H1 (cell line): ENCODE data around the gene POLDIP2. TPM values are rescaled to one million over a fixed set of nuclear protein-coding genes. Genes with fewer than 3 reads are reported as not detected.

ENCODE experiments used
- CTCF ChIA-PET: fragments of 300-600 bp; sonication (Branson Sonifier 250); formaldehyde crosslinking; loops from one replicate; lab custom pipeline; 2021; ENCODE audit not compliant: partially characterized antibody; lab: Charles Lee
- POLR2A ChIA-PET: fragments of 300-600 bp; sonication (Branson Sonifier 250); formaldehyde crosslinking; loops from one replicate; lab custom pipeline; 2021; ENCODE audit warnings: inconsistent platforms; ENCODE audit not compliant: partially characterized antibody; lab: Charles Lee
- DNase-seq, 2 experiments: peaks; one replicate each; pipeline versions ENCODE4 v3.0.0 to v3.0.0-alpha.2; 2010 to 2022; ENCODE audit warnings: low spot score in 2 of 2, low read depth in 1 of 2, mixed read lengths in 1 of 2
- FAIRE-seq: peaks from 2 replicates; lab custom pipeline; 2011; peaks lifted over from hg19 to GRCh38; lab: Jason Lieb, UNC
- H2AFZ ChIP-seq: 2 replicates; pipeline ENCODE4 v1.8.1; 2012; ENCODE audit warnings: low read length, inconsistent platforms
- H2AK5ac ChIP-seq: 2 replicates; pipeline ENCODE4 v1.6.1; 2013; ENCODE audit warnings: low read depth, low read length
- H2BK120ac ChIP-seq: replicated peaks from 2 replicates; pipeline ENCODE3; 2013; ENCODE audit warnings: low read depth, low read length, inconsistent platforms
- H2BK12ac ChIP-seq: 2 replicates; pipeline ENCODE4 v1.6.1; 2013; ENCODE audit warnings: low read depth, low read length
- H2BK15ac ChIP-seq: 2 replicates; pipeline ENCODE4 v1.6.1; 2013; ENCODE audit warnings: low read length
- H2BK20ac ChIP-seq: 2 replicates; pipeline ENCODE4 v1.6.1; 2013; ENCODE audit warnings: low read length
- H2BK5ac ChIP-seq: 2 replicates; pipeline ENCODE4 v1.6.1; 2013; ENCODE audit warnings: low read depth, low read length
- H3K14ac ChIP-seq: 2 replicates; pipeline ENCODE4 v1.6.1; 2013; ENCODE audit warnings: inconsistent platforms; ENCODE audit not compliant: insufficient read length
- H3K18ac ChIP-seq: 2 replicates; pipeline ENCODE4 v1.6.1; 2013; ENCODE audit warnings: low read length; ENCODE audit errors: extremely low read depth
- H3K23ac ChIP-seq: 2 replicates; pipeline ENCODE4 v1.6.1; 2013; ENCODE audit warnings: inconsistent platforms; ENCODE audit not compliant: insufficient read length
- H3K23me2 ChIP-seq: 2 replicates; pipeline ENCODE4 v1.6.1; 2013; ENCODE audit warnings: low read depth, low read length
- H3K27ac ChIP-seq: 2 replicates; pipeline ENCODE4 v1.6.1; 2011; ENCODE audit warnings: low read depth, low read length, inconsistent platforms
- H3K27me3 ChIP-seq, 4 experiments: replicated peaks in 1 of 4; 1 replicate in 1 of 4; 2 replicates in 3 of 4; pipeline versions ENCODE4 v1.6.1 to v1.8.1; 2011 to 2013; ENCODE audit warnings: low read length in 3 of 4, mild to moderate bottlenecking in 3 of 4, inconsistent platforms in 2 of 4, mixed read lengths in 2 of 4, moderate library complexity in 1 of 4; ENCODE audit not compliant: control insufficient read depth in 3 of 4, insufficient read depth in 3 of 4; ENCODE audit errors: extremely low read depth in 1 of 4
- H3K36me3 ChIP-seq, 4 experiments: 2 replicates each; pipeline versions ENCODE4 v1.6.1 to v1.8.1; 2011 to 2013; ENCODE audit warnings: mild to moderate bottlenecking in 4 of 4, low read length in 3 of 4, moderate library complexity in 2 of 4, control low read depth in 1 of 4, inconsistent platforms in 1 of 4; ENCODE audit not compliant: insufficient read depth in 4 of 4, control insufficient read depth in 2 of 4
- H3K4ac ChIP-seq: replicated peaks from 2 replicates; pipeline ENCODE3; 2013; ENCODE audit warnings: low read length, low read depth, mixed read lengths, inconsistent platforms; ENCODE audit not compliant: insufficient read length
- H3K4me1 ChIP-seq, 4 experiments: replicated peaks in 1 of 4; 1 replicate in 1 of 4; 2 replicates in 3 of 4; pipeline versions ENCODE4 v1.6.1 to v1.8.1; 2011 to 2013; ENCODE audit warnings: low read length in 3 of 4, inconsistent platforms in 2 of 4, mixed read lengths in 1 of 4; ENCODE audit not compliant: insufficient read depth in 4 of 4, control insufficient read depth in 3 of 4
- H3K4me2 ChIP-seq, 2 experiments: 2 replicates each; pipeline versions ENCODE4 v1.6.1 to v1.8.1; 2011 to 2013; ENCODE audit warnings: low read depth in 2 of 2, low read length in 2 of 2, control low read depth in 1 of 2, inconsistent platforms in 1 of 2, mild to moderate bottlenecking in 1 of 2; ENCODE audit not compliant: insufficient read depth in 1 of 2
- H3K4me3 ChIP-seq, 4 experiments: fragments of 200-600, 300-600 bp in 1 of 4; sonication (generic), shearing (Covaris generic), sonication (Bioruptor Twin) in 1 of 4; 2 replicates each; pipeline versions ENCODE4 v1.5.1 to v1.8.1; 2011 to 2016; ENCODE audit warnings: low read length in 4 of 4, low read depth in 3 of 4, control low read depth in 2 of 4, inconsistent platforms in 2 of 4, mild to moderate bottlenecking in 2 of 4, mixed read lengths in 1 of 4, moderate library complexity in 1 of 4; ENCODE audit not compliant: insufficient read depth in 2 of 4; ENCODE audit errors: extremely low read depth in 1 of 4
- H3K56ac ChIP-seq: replicated peaks from 2 replicates; pipeline ENCODE3; 2013; ENCODE audit warnings: low read depth, mild to moderate bottlenecking, mixed read lengths, low read length, inconsistent platforms; ENCODE audit not compliant: insufficient read length
- H3K79me1 ChIP-seq: 2 replicates; pipeline ENCODE4 v1.6.1; 2013; ENCODE audit warnings: low read depth, low read length, control low read depth
- H3K79me2 ChIP-seq, 2 experiments: 2 replicates each; pipeline versions ENCODE4 v1.6.1 to v1.8.1; 2012 to 2013; ENCODE audit warnings: low read length in 2 of 2, mild to moderate bottlenecking in 2 of 2, inconsistent platforms in 1 of 2; ENCODE audit not compliant: insufficient read depth in 2 of 2, control insufficient read depth in 1 of 2
- H3K9ac ChIP-seq, 4 experiments: replicated peaks in 1 of 4; 1 replicate in 1 of 4; 2 replicates in 3 of 4; pipeline versions ENCODE4 v1.6.1 to v1.8.1; 2011 to 2013; ENCODE audit warnings: low read depth in 3 of 4, low read length in 3 of 4, control low read depth in 2 of 4, mild to moderate bottlenecking in 2 of 4, moderate library complexity in 2 of 4, inconsistent platforms in 1 of 4; ENCODE audit errors: extremely low read depth in 1 of 4
- H3K9me3 ChIP-seq, 2 experiments: 2 replicates each; pipeline versions ENCODE4 v1.6.1 to v1.8.1; 2012 to 2013; ENCODE audit warnings: mild to moderate bottlenecking in 2 of 2, moderate library complexity in 2 of 2, control low read depth in 1 of 2, inconsistent platforms in 1 of 2, low read depth in 1 of 2, low read length in 1 of 2, mixed read lengths in 1 of 2; ENCODE audit not compliant: insufficient read depth in 2 of 2
- H4K20me1 ChIP-seq, 2 experiments: replicated peaks in 1 of 2; 2 replicates each; pipeline versions ENCODE3 to v1.8.1; 2011 to 2013; ENCODE audit warnings: inconsistent platforms in 2 of 2, low read length in 2 of 2, mild to moderate bottlenecking in 1 of 2; ENCODE audit not compliant: insufficient read depth in 2 of 2, control insufficient read depth in 1 of 2
- H4K5ac ChIP-seq: 2 replicates; pipeline ENCODE4 v1.6.1; 2013; ENCODE audit warnings: low read length, low read depth, mixed read lengths, inconsistent platforms; ENCODE audit not compliant: insufficient read length
- H4K8ac ChIP-seq: 2 replicates; pipeline ENCODE4 v1.8.0; 2013; ENCODE audit warnings: mild to moderate bottlenecking, moderate library complexity, low read length, inconsistent platforms; ENCODE audit not compliant: insufficient read depth; ENCODE audit errors: extremely low read depth
- H4K91ac ChIP-seq: replicated peaks from 2 replicates; pipeline ENCODE3; 2013; ENCODE audit warnings: low read length, mixed read lengths, inconsistent platforms; ENCODE audit not compliant: insufficient read length
- BACH1 ChIP-seq: IDR thresholded peaks from 2 replicates; pipeline ENCODE4 v1.6.1; 2012; ENCODE audit warnings: low read length, improper control_type of control experiment
- CHD2 ChIP-seq: IDR thresholded peaks from 2 replicates; pipeline ENCODE4 v1.6.1; 2012; ENCODE audit warnings: low read length, improper control_type of control experiment
- EP300 ChIP-seq, 2 experiments: IDR thresholded peaks; 1 replicate in 1 of 2; 2 replicates in 1 of 2; pipeline ENCODE4 v1.6.1; 2011 to 2012; ENCODE audit warnings: low read depth in 2 of 2, low read length in 2 of 2, mild to moderate bottlenecking in 2 of 2, borderline replicate concordance in 1 of 2, inconsistent platforms in 1 of 2, moderate library complexity in 1 of 2
- GABPA ChIP-seq: IDR thresholded peaks from 2 replicates; pipeline ENCODE4 v1.6.1; 2011; ENCODE audit warnings: mild to moderate bottlenecking, low read length, moderate library complexity, borderline replicate concordance; ENCODE audit not compliant: insufficient read depth
- HDAC2 ChIP-seq, 2 experiments: fragments of 300-600 bp in 1 of 2; sonication (generic) in 1 of 2; IDR thresholded peaks; 2 replicates each; pipeline ENCODE4 v1.6.1; 2011 to 2012; ENCODE audit warnings: low read depth in 2 of 2, low read length in 2 of 2, mild to moderate bottlenecking in 2 of 2, moderate library complexity in 2 of 2, borderline replicate concordance in 1 of 2, inconsistent platforms in 1 of 2
- HDAC6 ChIP-seq: IDR thresholded peaks from one replicate; pipeline ENCODE4 v1.7.1; 2012; ENCODE audit warnings: low read depth, mild to moderate bottlenecking, inconsistent platforms, low read length, moderate library complexity
- JUND ChIP-seq: IDR thresholded peaks from 2 replicates; pipeline ENCODE4 v1.6.1; 2011; ENCODE audit warnings: mild to moderate bottlenecking, improper control_type of control experiment, low read length
- KDM5A ChIP-seq: fragments of 200-600 bp; IDR thresholded peaks from 2 replicates; pipeline ENCODE4 v1.7.1; 2012; ENCODE audit warnings: mild to moderate bottlenecking, low read length, inconsistent platforms, mixed read lengths
- PHF8 ChIP-seq: fragments of 200-600 bp; sonication (generic); conservative IDR thresholded peaks from 2 replicates; pipeline ENCODE4 v1.7.1; 2012; ENCODE audit warnings: low read depth, mild to moderate bottlenecking, inconsistent platforms, low read length, moderate library complexity
- POLR2A ChIP-seq, 2 experiments: IDR thresholded peaks; 1 replicate in 1 of 2; 2 replicates in 1 of 2; pipeline ENCODE4 v1.6.1; 2011; ENCODE audit warnings: low read depth in 2 of 2, low read length in 2 of 2, mild to moderate bottlenecking in 2 of 2; ENCODE audit errors: control extremely low read depth in 1 of 2
- RNF2 ChIP-seq: fragments of 200-900, 300-1000 bp; sonication (generic); IDR thresholded peaks from 2 replicates; pipeline ENCODE4 v1.7.1; 2016; ENCODE audit warnings: borderline replicate concordance, low read depth, mild to moderate bottlenecking, antibody characterized with exemption, low read length; ENCODE audit not compliant: poor library complexity, severe bottlenecking; ENCODE audit errors: missing control alignments
- RXRA ChIP-seq: IDR thresholded peaks from 2 replicates; pipeline ENCODE4 v1.6.1; 2011; ENCODE audit warnings: low read depth, mild to moderate bottlenecking, low read length, moderate library complexity; ENCODE audit not compliant: insufficient read depth
- SIRT6 ChIP-seq: IDR thresholded peaks from one replicate; pipeline ENCODE4 v1.7.1; 2012; ENCODE audit warnings: low read length, inconsistent platforms
- SIX5 ChIP-seq: IDR thresholded peaks from 2 replicates; pipeline ENCODE4 v1.6.1; 2011; ENCODE audit warnings: mild to moderate bottlenecking, low read depth, low read length
- WGBS, 2 experiments: shearing (Covaris generic) in 1 of 2; methylation state at CpG; one replicate each; pipeline versions ENCODE4 v1.1.6 to v1.1.7; 2013 to 2015; ENCODE audit warnings: low lambda C conversion rate in 2 of 2, mixed read lengths in 2 of 2, inconsistent platforms in 1 of 2, low coverage in 1 of 2, missing lambda C conversion rate in 1 of 2; ENCODE audit not compliant: insufficient replicate concordance in 2 of 2, insufficient coverage in 1 of 2, insufficient read length in 1 of 2; ENCODE audit errors: extremely low coverage in 1 of 2, missing lambda C conversion rate in 1 of 2; 5-methylcytosine and 5-hydroxymethylcytosine counted together
- polyA plus RNA-seq, 7 experiments: library from polyadenylated mRNA; depleted of rRNA in 3 of 7; stranded (reverse) in 5 of 7; unstranded in 2 of 7; fragments of >200 nt in 5 of 7; fragments of 200-250 nt in 2 of 7; gene quantifications; 1 replicate in 5 of 7; 2 replicates in 1 of 7; 4 replicates in 1 of 7; pipeline versions ENCODE4 v1.2.1 to v1.2.3, GENCODE V29; 2011 to 2013; ENCODE audit warnings: missing spikeins in 2 of 7, mixed read lengths in 2 of 7
- total RNA-seq: library from RNA; stranded (reverse); fragmentation: NEBNext Ultra II Directional; extraction: Animal tissue kit (Norgen Biotek cat#: 25700); gene quantifications from 2 replicates; pipeline ENCODE4 v1.2.1, GENCODE V29; 2021

The POLDIP2 gene
- total and polyA plus RNA-seq, 2 of the 8 experiments (the other 6 are each of a cell fraction or from before 2014, with no cell fraction given): 74.0 to 76.1 TPM

GRCh38 chr17:28369684-28370034 lies 12.3 kb upstream of the POLDIP2 start:
- H2BK5ac ChIP-seq: 0 out of 2 replicates have a peak overlapping the region, but pooled peaks have one; percentile 1
- peaks cover 9 to 19% (median 19%) of the 10 kb centered on the region in 4 experiments for H3K27me3 ChIP-seq
- peaks cover 3 to 16% (median 9%) of the 10 kb centered on the region in 4 experiments; a peak in 6 of 7 replicates for H3K4me1 ChIP-seq
- no peaks in the 10 kb centered on the region for H3K36me3 ChIP-seq
- no peak overlapping the region for H3K27ac ChIP-seq
- no peak overlapping the region for H2BK20ac ChIP-seq
- H3K23ac ChIP-seq: no peak overlapping the region
- peaks cover 16% of the 10 kb centered on the region; the same call in 1 of the 2 replicates for H3K23me2 ChIP-seq
- ChIA-PET CTCF (interaction anchor here (0.9 to 4.6 kb wide), 11 partner anchors 12 to 485 kb away, joined by 3 to 20 read pairs (median 4); partner anchors contain the start of genes POLDIP2, SLC13A2 and SLC46A1), POLR2A (interaction anchor here (0.8 to 12.7 kb wide), 5 partner anchors 11 to 44 kb away, joined by 3 to 103 read pairs (median 6); partner anchors contain the start of genes IFT20, POLDIP2 and TNFAIP1)
- no peak overlapping the region for H2BK15ac ChIP-seq
- H4K20me1 ChIP-seq: peaks cover 2 to 12% of the 10 kb centered on the region in 2 experiments
- no peak for FAIRE-seq
- no peak overlapping the region for H3K14ac ChIP-seq
- H3K79me1 ChIP-seq: no peaks in the 10 kb centered on the region; the same call in 1 of the 2 replicates
- WGBS, 2 experiments: 91% methylated on average over 10 of the region's 10 CpGs; no CpG with 5 or more reads in 1 of the 2 experiments
- no peak overlapping the region for H2AFZ ChIP-seq
- H3K18ac ChIP-seq: no peak overlapping the region
- DNase-seq: no peak
- H3K79me2 ChIP-seq: no peaks in the 10 kb centered on the region
- peak overlapping the region; percentile 59; the same call in 1 of the 2 replicates for H2AK5ac ChIP-seq
- no peak overlapping the region for H4K91ac ChIP-seq
- H3K9ac ChIP-seq: no peak overlapping the region
- H2BK120ac ChIP-seq: no peak overlapping the region
- no peak overlapping the region for H4K5ac ChIP-seq
- no peak overlapping the region for H3K4ac ChIP-seq
- peak overlapping the region; percentile 50; the same call in 1 of the 2 replicates for H2BK12ac ChIP-seq
- no peaks in the 10 kb centered on the region for H3K9me3 ChIP-seq
- H4K8ac ChIP-seq: no peak overlapping the region
- H3K4me3 ChIP-seq: no peak overlapping the region
- no peak overlapping the region for H3K56ac ChIP-seq
- H3K4me2 ChIP-seq: no peak overlapping the region
- TF ChIP-seq RNF2 (no peak), KDM5A (no peak), PHF8 (no peak), RXRA (no peak), CHD2 (no peak), GABPA (no peak), JUND (no peak), HDAC2 (IDR thresholded peaks at IDR 0.05; ENCODE audit: borderline replicate concordance in 1 of 2, low read depth in 2 of 2, low read length in 2 of 2) (no peak), POLR2A (IDR thresholded peaks at IDR 0.05; ENCODE audit: control extremely low read depth in 1 of 2, low read depth in 2 of 2, low read length in 2 of 2) (no peak), EP300 (IDR thresholded peaks at IDR 0.05; ENCODE audit: borderline replicate concordance in 1 of 2, low read depth in 2 of 2, low read length in 2 of 2) (no peak), SIX5 (no peak), BACH1 (no peak), SIRT6 (no peak), HDAC6 (no peak)
